ENCODE data around the gene OARD1.

The OARD1 gene

GRCh38 chr6:41075651-41076626, 3.8 kb upstream of the OARD1 start:
- no peak overlapping the region for H3K4me3 ChIP-seq (ENCODE audit: low read depth, low read length)

DNA sequence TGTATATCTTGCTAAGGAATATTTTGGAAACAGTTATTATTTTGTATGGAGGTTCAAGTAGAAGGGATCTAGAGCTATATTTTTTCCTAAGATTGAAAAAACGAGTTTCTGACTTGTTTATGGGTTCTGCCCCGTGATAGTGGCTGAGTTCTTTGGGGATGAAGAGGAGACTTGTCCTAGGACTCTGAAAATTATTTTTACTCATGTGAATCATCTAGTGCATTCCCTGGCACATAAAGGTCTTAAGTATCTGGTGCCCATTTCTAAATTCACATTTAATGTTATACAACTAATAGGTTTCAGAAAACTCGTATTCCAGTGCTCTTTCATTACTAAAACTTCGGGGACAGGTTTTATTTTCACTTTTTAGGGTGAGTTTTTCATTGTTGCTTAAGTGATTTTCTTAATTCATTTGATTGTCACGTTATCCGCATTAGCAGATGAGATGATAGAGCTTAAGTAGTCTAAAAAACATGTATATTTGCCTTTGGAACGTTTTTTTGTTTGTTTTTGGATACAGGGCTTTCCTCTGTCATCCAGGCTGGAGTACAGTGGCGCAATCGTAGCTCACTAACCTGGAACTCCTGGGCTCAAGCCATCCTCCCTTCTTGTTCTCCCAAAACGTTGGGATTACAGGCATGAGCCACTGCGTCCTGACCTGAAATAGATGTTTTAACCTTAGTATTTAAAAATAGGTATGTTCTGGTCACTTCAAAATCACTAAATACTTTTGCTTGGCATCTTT, 2.7 kb upstream of the OARD1 start:
- no peak overlapping the region for H3K4me3 ChIP-seq (ENCODE audit: low read depth, low read length)

- peak overlapping the region; percentile 90 for H3K4me3 ChIP-seq (ENCODE audit: low read depth, low read length)
Measured at GRCh38 chr6:41073968-41074691, 2.0 kb upstream of the OARD1 start.

GRCh38 chr6:41073203-41073967, 1.2 kb upstream of the OARD1 start:
- H3K4me3 ChIP-seq (ENCODE audit: low read depth, low read length) = peak overlapping the region; percentile 90

- H3K4me3 ChIP-seq (ENCODE audit: low read depth, low read length) = peak within 1 kb of the TSS; percentile 90
Measured at GRCh38 chr6:41072836-41073202, 663 bp upstream of the OARD1 start, which contains the start of gene NFYA. TSS of gene NFYA (plus strand) at chr6:41072974. CDS start at chr6:41079090, 6,116 bp downstream.

DNA sequence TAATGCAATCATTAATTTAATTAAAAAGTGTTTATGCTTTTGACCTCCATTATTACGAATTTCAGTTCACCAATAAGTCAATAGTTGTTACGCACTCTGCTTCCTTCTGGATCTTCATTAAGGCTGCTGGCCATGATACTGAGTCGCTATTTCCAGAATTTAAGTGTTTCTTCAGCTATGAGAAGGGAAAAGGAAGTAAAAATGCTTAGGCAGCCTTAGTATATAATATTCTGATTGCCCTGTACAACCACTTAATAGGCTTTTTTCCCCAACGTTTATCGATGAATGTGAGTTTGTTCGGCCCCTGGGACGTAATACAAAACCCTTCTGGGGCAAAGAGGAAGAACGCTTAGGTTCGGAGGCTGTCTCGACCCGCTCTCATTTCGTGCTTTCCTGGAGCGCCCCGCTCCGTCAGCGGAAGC, 644 bp downstream of the OARD1 start:
- H3K4me3 ChIP-seq (ENCODE audit: low read depth, low read length) = peak overlapping the region; percentile 89

GRCh38 chr6:41066867-41067304, 5.3 kb downstream of the OARD1 start:
- no peak overlapping the region for H3K4me3 ChIP-seq (ENCODE audit: low read depth, low read length)

DNA sequence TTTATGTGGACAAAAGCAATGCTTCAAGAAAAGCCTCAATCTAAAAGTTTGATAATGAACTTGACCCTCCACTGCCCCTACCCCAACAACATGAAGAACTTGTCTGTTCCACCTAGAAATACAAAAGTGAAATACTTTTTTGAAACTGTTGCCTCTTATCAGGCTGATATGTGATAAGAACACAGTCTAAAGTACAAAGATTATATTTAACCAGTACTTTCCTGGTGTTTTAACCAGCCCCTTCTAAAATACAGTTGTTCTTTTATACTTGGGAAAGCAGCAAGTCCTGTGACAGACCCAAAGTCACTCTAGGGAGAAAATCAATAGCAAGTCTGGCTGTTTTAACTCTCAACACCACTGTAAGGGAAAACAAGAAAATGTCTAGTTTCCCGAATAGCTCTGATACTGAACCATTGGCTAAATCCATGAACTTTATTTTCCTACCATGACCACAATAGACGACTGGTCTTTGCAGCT, 6.6 kb downstream of the OARD1 start:
- no peak overlapping the region for H3K4me3 ChIP-seq (ENCODE audit: low read depth, low read length)

DNA sequence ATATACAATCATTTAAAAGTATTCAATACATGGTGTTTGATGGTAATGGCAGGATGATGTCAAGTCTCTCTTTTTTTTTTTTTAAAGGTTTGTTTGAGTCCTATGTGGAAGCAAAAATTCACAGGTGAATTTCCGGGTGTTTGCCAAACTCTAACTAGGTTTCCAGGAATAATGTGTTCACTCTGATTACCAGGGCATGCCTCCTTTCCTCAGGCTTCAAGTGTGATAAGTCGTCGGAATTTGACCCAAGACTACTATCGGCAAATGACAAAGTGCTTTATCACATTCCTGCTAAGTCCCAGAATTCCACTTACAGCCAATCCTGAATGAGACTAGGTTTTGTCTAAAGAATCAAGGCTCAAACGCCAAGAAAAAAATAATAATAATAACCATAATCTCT, 7.3 kb downstream of the OARD1 start:
- H3K4me3 ChIP-seq (ENCODE audit: low read depth, low read length) = no peak overlapping the region

DNA sequence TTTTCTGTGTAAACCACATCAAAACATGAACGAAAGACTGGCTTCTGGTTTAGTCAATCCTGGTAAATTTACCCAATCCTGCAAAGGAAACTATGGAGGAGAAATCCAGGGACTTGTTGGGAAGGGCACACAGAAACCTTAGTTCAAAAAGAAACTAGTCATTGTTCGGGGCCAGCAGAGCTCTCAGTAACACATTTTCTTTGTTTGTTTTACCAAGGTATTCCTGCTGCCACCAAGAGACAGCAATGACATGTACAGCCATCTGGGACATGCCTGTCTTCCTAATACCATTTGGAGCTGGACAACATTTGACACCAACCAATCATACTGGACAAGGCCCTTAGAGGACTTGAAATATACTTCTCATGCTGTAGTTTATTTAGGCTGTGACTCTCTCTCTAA, 8.3 kb downstream of the OARD1 start:
- no peak overlapping the region for H3K4me3 ChIP-seq (ENCODE audit: low read depth, low read length)

GRCh38 chr6:41062056-41062455, 10.1 kb downstream of the OARD1 start:
- no peak overlapping the region for H3K4me3 ChIP-seq (ENCODE audit: low read depth, low read length)

DNA sequence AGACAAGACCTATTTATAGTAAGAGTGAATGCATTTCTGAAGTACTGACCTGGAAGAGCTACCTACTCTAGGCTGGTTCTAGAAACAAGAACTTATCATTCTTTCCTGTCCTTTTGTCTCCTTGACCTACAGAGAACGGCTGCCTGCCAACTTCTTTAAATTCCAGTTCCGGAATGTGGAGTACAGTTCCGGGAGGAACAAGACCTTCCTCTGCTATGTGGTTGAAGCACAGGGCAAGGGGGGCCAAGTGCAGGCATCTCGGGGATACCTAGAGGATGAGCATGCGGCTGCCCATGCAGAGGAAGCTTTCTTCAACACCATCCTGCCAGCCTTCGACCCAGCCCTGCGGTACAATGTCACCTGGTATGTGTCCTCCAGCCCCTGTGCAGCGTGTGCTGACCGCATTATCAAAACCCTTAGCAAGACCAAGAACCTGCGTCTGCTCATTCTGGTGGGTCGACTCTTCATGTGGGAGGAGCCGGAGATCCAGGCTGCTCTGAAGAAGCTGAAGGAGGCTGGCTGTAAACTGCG, 10.9 kb downstream of the OARD1 start:
- no peak overlapping the region for H3K4me3 ChIP-seq (ENCODE audit: low read depth, low read length)

DNA sequence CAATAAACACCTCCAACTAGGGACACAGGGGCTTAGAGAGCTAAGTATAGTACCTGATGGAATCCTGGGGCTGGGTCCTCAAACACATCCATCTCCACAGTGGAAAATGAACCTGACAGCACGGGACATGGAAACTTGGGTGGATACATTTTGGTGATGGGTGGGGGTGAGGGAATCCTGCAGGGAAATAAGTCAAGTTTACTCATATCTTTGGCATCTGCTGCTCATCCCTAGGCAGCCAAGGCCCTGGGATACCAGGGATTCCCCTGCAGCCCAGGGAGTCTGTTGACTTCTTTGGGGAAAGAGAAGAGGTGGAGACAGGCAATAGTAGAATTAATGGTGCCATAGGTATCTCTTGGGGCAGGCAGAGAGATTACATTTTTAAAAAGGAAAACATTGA, 12.6 kb downstream of the OARD1 start:
- H3K4me3 ChIP-seq (ENCODE audit: low read depth, low read length) = no peak overlapping the region

GRCh38 chr6:41058783-41059181, 13.4 kb downstream of the OARD1 start:
- no peak overlapping the region for H3K4me3 ChIP-seq (ENCODE audit: low read depth, low read length)

DNA sequence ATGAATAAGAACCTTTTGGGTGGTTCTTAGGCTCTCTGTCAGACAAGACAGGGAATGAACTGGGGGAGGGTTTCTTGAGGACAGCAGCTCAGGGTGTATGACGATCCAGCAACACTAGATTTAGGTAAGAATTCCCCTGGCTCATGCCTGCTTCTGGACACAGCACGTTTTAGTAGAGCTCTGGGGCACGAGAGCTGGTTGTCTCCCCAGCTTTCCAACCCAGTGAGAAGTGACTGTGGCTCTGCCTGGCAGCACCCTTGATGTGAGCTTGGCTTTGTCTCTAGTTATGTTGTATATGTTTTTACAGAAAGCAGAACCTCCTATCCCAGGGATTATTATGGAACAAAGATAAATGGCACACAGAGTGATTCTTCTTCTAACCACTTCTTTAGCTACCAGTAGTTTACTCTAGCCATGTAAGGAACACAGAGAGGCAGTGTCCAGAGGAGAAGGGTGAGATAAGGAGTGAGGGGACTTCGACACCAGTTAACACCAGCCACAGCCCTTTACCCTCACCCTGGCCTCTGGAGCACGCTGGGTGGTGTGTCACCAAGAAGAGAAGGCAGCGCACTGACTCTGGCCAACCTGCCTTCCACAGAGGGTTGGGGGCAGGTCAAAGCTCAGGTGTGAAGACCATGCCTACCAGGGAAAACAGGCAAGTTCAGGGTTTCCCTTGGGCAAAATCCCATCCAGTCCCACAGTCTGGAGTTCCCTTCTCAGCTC, 15.2 kb downstream of the OARD1 start:
- no peak overlapping the region for H3K4me3 ChIP-seq (ENCODE audit: low read depth, low read length)

DNA sequence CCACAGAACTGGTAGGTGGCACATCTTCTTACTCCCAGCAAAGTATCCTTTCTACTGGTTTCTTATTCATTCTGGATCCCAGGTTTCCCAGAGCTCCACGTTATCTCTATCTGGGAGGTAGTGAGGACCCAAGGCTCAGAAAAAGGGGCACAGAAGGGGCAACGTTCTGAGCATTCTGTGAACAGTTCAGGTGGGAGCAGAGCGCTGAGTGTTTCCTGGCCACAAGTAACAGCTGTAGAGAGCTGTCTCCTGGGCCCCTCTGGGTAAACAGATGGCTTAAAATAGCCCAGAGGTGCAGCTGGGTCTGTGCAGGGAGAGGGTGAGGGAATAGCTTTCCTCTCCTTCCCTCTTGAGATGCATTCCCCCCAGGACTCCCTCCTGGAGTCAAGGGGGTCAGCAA, 17.0 kb downstream of the OARD1 start:
- H3K4me3 ChIP-seq (ENCODE audit: low read depth, low read length) = no peak overlapping the region

DNA sequence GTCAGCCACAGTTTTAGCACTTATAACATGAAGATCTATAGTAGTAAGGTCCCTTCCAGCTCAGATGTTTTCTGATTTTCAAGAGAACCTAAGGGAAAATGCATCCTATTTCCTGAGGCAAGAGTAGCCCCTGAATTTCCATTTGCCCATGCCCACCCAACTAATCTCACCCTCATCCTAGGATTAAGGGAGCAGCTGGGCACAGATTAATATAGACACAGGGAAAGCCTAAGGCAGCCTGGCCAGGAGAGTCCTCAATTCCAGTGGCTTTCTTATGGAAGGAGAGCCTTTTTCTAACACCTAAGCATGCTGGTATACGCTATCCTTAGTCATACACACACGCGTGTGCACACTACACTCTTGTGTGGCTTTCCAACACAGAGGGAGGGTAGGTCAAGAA, 17.6 kb downstream of the OARD1 start:
- no peak overlapping the region for H3K4me3 ChIP-seq (ENCODE audit: low read depth, low read length)

GRCh38 chr6:41053041-41053440, 19.1 kb downstream of the OARD1 start, which contains the start of gene APOBEC2:
TSS of gene APOBEC2 (plus strand) at chr6:41053202. CDS start at chr6:41053348, 146 bp downstream.
- no peak within 1 kb of the TSS for H3K4me3 ChIP-seq (ENCODE audit: low read depth, low read length)

GRCh38 chr6:41051873-41052272, 20.3 kb downstream of the OARD1 start:
- no peak overlapping the region for H3K4me3 ChIP-seq (ENCODE audit: low read depth, low read length)

Measured in iPS-11a (cell line).